Nephron progenitor cell (in vitro differentiated cells): ENCODE data around the gene SHFL.

Experiments used
- DNase-seq: peaks from one replicate; pipeline ENCODE4 v3.0.0; 2021
- H3K27ac Mint-ChIP-seq: 2 replicates; pipeline ENCODE4 v1.8.0; 2021; ENCODE audit warnings: mild to moderate bottlenecking, moderate library complexity, mixed read lengths
- H3K27me3 Mint-ChIP-seq: 2 replicates; pipeline ENCODE4 v1.8.0; 2021; ENCODE audit warnings: mild to moderate bottlenecking, low read depth, mixed read lengths; ENCODE audit not compliant: poor library complexity
- H3K36me3 Mint-ChIP-seq: 2 replicates; pipeline ENCODE4 v1.8.0; 2021; ENCODE audit warnings: low read depth, mixed read lengths
- H3K4me1 Mint-ChIP-seq: 2 replicates; pipeline ENCODE4 v1.8.0; 2021; ENCODE audit warnings: mixed read lengths
- H3K4me3 Mint-ChIP-seq: 2 replicates; pipeline ENCODE4 v1.8.0; 2021; ENCODE audit warnings: mild to moderate bottlenecking, moderate library complexity, mixed read lengths
- H3K9me3 Mint-ChIP-seq: 2 replicates; pipeline ENCODE4 v1.8.0; 2021; ENCODE audit warnings: mild to moderate bottlenecking, moderate library complexity, mixed read lengths
- TF ChIP-seq, protein P1 (sequence below): fragments of 200-600 bp; sonication (generic); IDR thresholded peaks from 2 replicates; pipeline ENCODE4 v1.5.0; 2021; ENCODE audit warnings: antibody characterized with exemption

SHFL gene

DNA sequence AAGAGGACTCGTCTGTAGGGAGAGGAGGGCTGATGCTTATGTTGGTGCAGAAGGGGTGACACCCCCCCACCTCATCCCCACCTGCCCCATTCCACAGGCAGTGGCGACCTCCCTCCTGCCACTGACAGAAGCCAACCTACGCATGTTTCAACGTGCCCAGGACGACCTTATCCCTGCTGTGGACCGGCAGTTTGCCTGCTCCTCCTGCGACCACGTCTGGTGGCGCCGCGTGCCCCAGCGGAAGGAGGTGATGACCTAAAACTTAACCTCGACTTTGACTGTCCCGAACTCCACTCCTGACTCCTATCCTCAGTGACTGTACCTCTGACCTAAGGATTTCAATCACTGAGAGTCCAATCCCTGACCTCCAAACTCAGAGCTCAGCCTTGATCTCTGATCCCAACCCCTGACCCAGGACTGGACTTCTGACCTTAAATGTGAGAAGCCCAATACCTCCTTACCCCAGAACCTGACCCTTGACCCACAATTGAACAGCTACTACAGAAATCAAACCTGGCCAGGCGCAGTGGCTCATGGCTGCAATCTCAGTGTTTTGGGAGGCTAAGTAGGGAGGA, 3.8 kb downstream of the SHFL start:
- Mint-ChIP-seq H3K27ac (no peak overlapping the region), H3K27me3 (peaks cover 63% of the 10 kb centered on the region), H3K4me1 (no peaks in the 10 kb centered on the region), H3K36me3 (no peaks in the 10 kb centered on the region), H3K4me3 (no peak overlapping the region), H3K9me3 (peaks cover 3% of the 10 kb centered on the region)
- no peak for DNase-seq
- TF ChIP-seq, protein P1, sequence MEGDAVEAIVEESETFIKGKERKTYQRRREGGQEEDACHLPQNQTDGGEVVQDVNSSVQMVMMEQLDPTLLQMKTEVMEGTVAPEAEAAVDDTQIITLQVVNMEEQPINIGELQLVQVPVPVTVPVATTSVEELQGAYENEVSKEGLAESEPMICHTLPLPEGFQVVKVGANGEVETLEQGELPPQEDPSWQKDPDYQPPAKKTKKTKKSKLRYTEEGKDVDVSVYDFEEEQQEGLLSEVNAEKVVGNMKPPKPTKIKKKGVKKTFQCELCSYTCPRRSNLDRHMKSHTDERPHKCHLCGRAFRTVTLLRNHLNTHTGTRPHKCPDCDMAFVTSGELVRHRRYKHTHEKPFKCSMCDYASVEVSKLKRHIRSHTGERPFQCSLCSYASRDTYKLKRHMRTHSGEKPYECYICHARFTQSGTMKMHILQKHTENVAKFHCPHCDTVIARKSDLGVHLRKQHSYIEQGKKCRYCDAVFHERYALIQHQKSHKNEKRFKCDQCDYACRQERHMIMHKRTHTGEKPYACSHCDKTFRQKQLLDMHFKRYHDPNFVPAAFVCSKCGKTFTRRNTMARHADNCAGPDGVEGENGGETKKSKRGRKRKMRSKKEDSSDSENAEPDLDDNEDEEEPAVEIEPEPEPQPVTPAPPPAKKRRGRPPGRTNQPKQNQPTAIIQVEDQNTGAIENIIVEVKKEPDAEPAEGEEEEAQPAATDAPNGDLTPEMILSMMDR, result no peak

GRCh38 chr19:10091370-10091687, 5.2 kb downstream of the SHFL start:
- no peak overlapping the region for H3K4me3 Mint-ChIP-seq
- no peak overlapping the region for H3K27ac Mint-ChIP-seq
- DNase-seq, result no peak
- no peaks in the 10 kb centered on the region for H3K36me3 Mint-ChIP-seq
- H3K9me3 Mint-ChIP-seq, result peaks cover 3% of the 10 kb centered on the region
- H3K4me1 Mint-ChIP-seq, result no peaks in the 10 kb centered on the region
- TF ChIP-seq, protein P1, result no peak
- peaks cover 61% of the 10 kb centered on the region for H3K27me3 Mint-ChIP-seq

GRCh38 chr19:10091895-10092641, 6.0 kb downstream of the SHFL start:
- H3K9me3 Mint-ChIP-seq, result peaks cover 3% of the 10 kb centered on the region
- no peak for DNase-seq
- H3K4me1 Mint-ChIP-seq, result no peaks in the 10 kb centered on the region

DNA sequence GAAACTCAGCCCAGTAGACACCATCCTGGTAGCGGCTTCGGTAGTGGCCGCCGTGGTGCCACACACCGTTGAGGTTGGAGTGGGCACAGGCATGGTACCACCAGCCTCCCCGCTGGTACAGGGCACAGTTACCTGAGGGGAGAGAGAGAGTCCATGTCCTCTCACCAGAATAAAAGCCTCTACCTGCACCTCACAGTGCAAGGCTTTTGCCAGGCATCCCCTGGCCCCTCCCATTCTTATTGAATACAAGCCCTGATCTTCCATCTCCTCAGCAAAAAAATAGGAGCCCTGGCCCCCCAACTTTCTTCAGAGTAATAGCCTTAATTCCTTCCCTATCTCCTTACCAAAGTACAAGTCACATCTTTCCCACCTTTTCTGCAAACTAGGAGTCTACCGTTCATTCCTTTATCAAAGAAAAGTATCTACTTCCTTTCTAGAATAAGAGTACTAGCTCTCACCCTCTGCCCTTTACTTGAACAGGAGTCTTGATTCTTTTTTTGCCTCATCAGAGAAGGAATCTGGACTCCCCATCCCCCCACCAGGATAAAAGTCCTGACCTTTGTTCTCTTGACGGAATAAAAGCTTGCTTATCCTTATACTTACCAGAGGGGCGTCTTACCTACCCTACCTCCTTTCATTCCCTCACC, 6.7 kb downstream of the SHFL start:
- Mint-ChIP-seq H3K36me3 (no peaks in the 10 kb centered on the region), H3K27ac (no peak overlapping the region), H3K4me3 (no peak overlapping the region), H3K27me3 (peaks cover 59% of the 10 kb centered on the region), H3K4me1 (no peaks in the 10 kb centered on the region), H3K9me3 (peaks cover 3% of the 10 kb centered on the region)
- TF ChIP-seq, protein P1, result no peak
- DNase-seq, result no peak

More at GRCh38 chr19:10091895-10092641, 6.0 kb downstream of the SHFL start:
- peaks cover 61% of the 10 kb centered on the region for H3K27me3 Mint-ChIP-seq
- no peaks in the 10 kb centered on the region for H3K36me3 Mint-ChIP-seq
- H3K27ac Mint-ChIP-seq, result no peak overlapping the region
- no peak overlapping the region for H3K4me3 Mint-ChIP-seq
- TF ChIP-seq, protein P1, result no peak

DNA sequence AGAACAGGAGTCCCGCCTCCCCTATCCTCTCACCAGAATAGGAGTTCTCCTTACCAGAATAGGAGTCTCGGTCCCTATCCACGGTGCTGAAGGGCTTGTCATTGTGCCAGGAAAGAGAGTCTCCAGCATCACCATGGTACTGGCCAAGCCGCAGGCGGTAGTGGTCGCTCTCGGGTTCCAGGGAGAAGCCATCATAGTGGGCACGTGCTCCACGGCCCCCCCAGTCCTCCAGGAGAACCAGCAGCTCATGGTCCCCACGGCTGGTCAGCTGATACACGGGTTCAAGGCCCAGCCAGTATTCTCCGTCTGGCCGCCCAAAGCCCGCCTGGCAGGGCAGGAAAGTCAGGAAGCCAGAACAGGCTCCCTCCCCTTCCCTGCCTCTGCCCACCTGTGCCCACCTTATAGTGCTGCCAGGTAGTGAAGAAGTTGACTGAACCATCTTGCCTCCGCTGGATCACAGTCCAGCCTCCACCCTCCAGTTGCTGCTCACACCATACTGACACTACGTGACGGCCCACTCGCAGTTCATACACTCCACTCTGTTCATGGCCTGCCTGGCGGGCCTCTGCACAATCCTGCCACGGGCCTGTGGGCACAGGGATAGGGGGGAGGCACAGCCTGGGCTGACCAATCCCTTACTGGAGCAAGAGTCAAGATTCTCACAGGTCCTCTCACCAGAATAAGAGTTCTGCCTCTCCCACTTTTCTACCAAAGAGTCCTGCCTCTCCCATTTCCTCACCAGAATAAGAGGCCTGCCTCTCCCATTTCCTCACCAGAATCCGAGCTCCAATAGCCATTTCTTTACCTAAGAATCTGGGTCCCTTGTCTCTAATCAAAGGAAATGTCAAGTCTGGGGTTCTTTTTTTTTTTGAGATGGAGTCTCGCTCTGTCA, 7.4 kb downstream of the SHFL start:
- TF ChIP-seq, protein P1, result no peak
- Mint-ChIP-seq H3K27ac (no peak overlapping the region), H3K9me3 (peaks cover 3% of the 10 kb centered on the region), H3K36me3 (no peaks in the 10 kb centered on the region), H3K27me3 (peaks cover 54% of the 10 kb centered on the region), H3K4me3 (no peak overlapping the region), H3K4me1 (peaks cover 5% of the 10 kb centered on the region)
- DNase-seq, result no peak
